Panc1 (cell line): ENCODE data around the gene AGGF1.

Experiments
- POLR2AphosphoS5 ChIP-seq: IDR thresholded peaks from 2 replicates; pipeline ENCODE4 v1.6.1; 2012; ENCODE audit warnings: mild to moderate bottlenecking, low read depth, low read length, moderate library complexity
- SIN3A ChIP-seq: IDR thresholded peaks from 2 replicates; pipeline ENCODE4 v1.6.1; 2012; ENCODE audit warnings: low read depth, mild to moderate bottlenecking, low read length, moderate library complexity, borderline replicate concordance; ENCODE audit not compliant: insufficient read depth

- TF ChIP-seq SIN3A, result no peak
- TF ChIP-seq POLR2AphosphoS5, result no peak
Measured at GRCh38 chr5:76990899-76991459, 39.2 kb upstream of the AGGF1 start.
